HCT116 (cell line): ENCODE measurements around the gene INS. TPM values are rescaled to one million over a fixed set of nuclear protein-coding genes. Genes with fewer than 3 reads are reported as not detected.

Experiments used
- ATAC-seq: fragments of 200-7000 bp; cut with Tn5 transposase; 2 replicates; pipeline ENCODE4 v1.9.1; 2020; ENCODE audit warnings: mild to moderate bottlenecking, moderate library complexity
- BruUV-seq: library from RNA; stranded (reverse); fragments of 400-500 nt; replicated peaks from 2 replicates; lab custom pipeline; 2021; lab: Mats Ljungman, UMichigan
- CTCF ChIA-PET: fragments of 300-600 bp; sonication (Branson Sonifier 250); formaldehyde crosslinking; loops from one replicate; lab custom pipeline; 2021; ENCODE audit warnings: antibody characterized with exemption; lab: Charles Lee
- POLR2A ChIA-PET: fragments of 300-600, 350-600 bp; sonication (Branson Sonifier 250); formaldehyde crosslinking; loops from one replicate; lab custom pipeline; 2021; ENCODE audit warnings: antibody characterized with exemption; lab: Charles Lee
- RAD21 ChIA-PET, 2 experiments: fragments of 300-600 bp; sonication (Branson Sonifier 250); formaldehyde crosslinking; loops; one replicate each; lab custom pipeline; 2023; ENCODE audit warnings: low total read pairs in 2 of 2; ENCODE audit not compliant: uncharacterized antibody in 2 of 2, unreplicated experiment in 2 of 2, low non-redundant PET in 1 of 2; lab: Charles Lee
- DNase-seq: peaks from one replicate; pipeline ENCODE4 v3.0.0-alpha.2; 2010; ENCODE audit warnings: low read depth, low spot score
- H2AFZ ChIP-seq: fragments of 200-600 bp; shearing (Covaris generic), sonication (generic); 2 replicates; pipeline ENCODE4 v1.6.1; 2017; ENCODE audit warnings: low read depth, mixed run types, mixed read lengths, antibody characterized with exemption, low read length; ENCODE audit not compliant: poor library complexity, severe bottlenecking
- H3K27ac ChIP-seq: 2 replicates; pipeline ENCODE4 v1.5.1; 2012; ENCODE audit warnings: low read depth, low read length
- H3K27me3 ChIP-seq: fragments of 200-600 bp; sonication (generic); 2 replicates; pipeline ENCODE4 v1.6.1; 2016; ENCODE audit warnings: mixed run types, low read length, mixed read lengths; ENCODE audit not compliant: insufficient read depth
- H3K36me3 ChIP-seq, 2 experiments: fragments of 200-500 bp in 1 of 2; fragments of 200-600 bp in 1 of 2; sonication (Bioruptor generic) in 1 of 2; sonication (generic) in 1 of 2; 2 replicates each; pipeline versions ENCODE4 v1.5.1 to v1.6.1; 2014 to 2016; ENCODE audit warnings: low read length in 2 of 2, inconsistent platforms in 1 of 2, mixed read lengths in 1 of 2, mixed run types in 1 of 2; ENCODE audit not compliant: insufficient read depth in 2 of 2, control insufficient read depth in 1 of 2
- H3K4me1 ChIP-seq, 2 experiments: fragments of 200-600 bp in 1 of 2; sonication (generic) in 1 of 2; 2 replicates each; pipeline versions ENCODE4 v1.5.1 to v1.6.1; 2012 to 2017; ENCODE audit warnings: low read length in 2 of 2, inconsistent platforms in 1 of 2, mild to moderate bottlenecking in 1 of 2, mixed read lengths in 1 of 2, mixed run types in 1 of 2, moderate library complexity in 1 of 2; ENCODE audit not compliant: insufficient read depth in 2 of 2, control insufficient read depth in 1 of 2
- H3K4me2 ChIP-seq: fragments of 200-600 bp; sonication (generic); 2 replicates; pipeline ENCODE4 v1.6.1; 2017; ENCODE audit warnings: mixed run types, low read length, mixed read lengths
- H3K4me3 ChIP-seq, 2 experiments: fragments of 200-600 bp in 1 of 2; sonication (generic) in 1 of 2; replicated peaks in 1 of 2; 2 replicates each; pipeline ENCODE4 v1.5.1; 2011 to 2016; ENCODE audit warnings: low read length in 2 of 2, control low read depth in 1 of 2, low read depth in 1 of 2, mild to moderate bottlenecking in 1 of 2, mixed read lengths in 1 of 2, mixed run types in 1 of 2
- H3K79me2 ChIP-seq: fragments of 200-600 bp; sonication (generic); 2 replicates; pipeline ENCODE4 v1.6.1; 2017; ENCODE audit warnings: mild to moderate bottlenecking, mixed run types, low read length, moderate library complexity, mixed read lengths; ENCODE audit not compliant: insufficient read depth
- H3K9ac ChIP-seq: fragments of 200-600 bp; sonication (generic); 2 replicates; pipeline ENCODE4 v1.6.1; 2016; ENCODE audit warnings: low read length, mixed read lengths
- H3K9me2 ChIP-seq: fragments of 200-600 bp; sonication (generic), shearing (Covaris generic); 2 replicates; pipeline ENCODE4 v1.6.1; 2017; ENCODE audit warnings: mixed run types, mild to moderate bottlenecking, moderate library complexity; ENCODE audit not compliant: insufficient read depth
- H3K9me3 ChIP-seq, 2 experiments: fragments of 200-500 bp in 1 of 2; fragments of 200-600 bp in 1 of 2; sonication (Bioruptor generic) in 1 of 2; sonication (generic) in 1 of 2; 2 replicates each; pipeline ENCODE4 v1.6.1; 2014 to 2017; ENCODE audit warnings: low read length in 2 of 2, mixed read lengths in 2 of 2, inconsistent platforms in 1 of 2, low read depth in 1 of 2, mild to moderate bottlenecking in 1 of 2, mixed run types in 1 of 2, moderate library complexity in 1 of 2; ENCODE audit not compliant: control insufficient read depth in 1 of 2, insufficient read depth in 1 of 2
- H4K20me1 ChIP-seq: fragments of 200-600 bp; sonication (generic), shearing (Covaris generic); 2 replicates; pipeline ENCODE4 v1.6.1; 2017; ENCODE audit warnings: mixed run types, mild to moderate bottlenecking, moderate library complexity; ENCODE audit not compliant: insufficient read depth
- CTCF ChIP-seq, 3 experiments: fragments of 200-600 bp in 1 of 3; sonication (generic) in 1 of 3; IDR thresholded peaks in 2 of 3; conservative IDR thresholded peaks in 1 of 3; 2 replicates each; pipeline ENCODE4 v1.5.1; 2012 to 2017; ENCODE audit warnings: low read depth in 2 of 3, low read length in 2 of 3, antibody characterized with exemption in 1 of 3, borderline replicate concordance in 1 of 3, control low read depth in 1 of 3, mild to moderate bottlenecking in 1 of 3, mixed read lengths in 1 of 3, mixed run types in 1 of 3, moderate library complexity in 1 of 3; ENCODE audit not compliant: insufficient read depth in 1 of 3
- EGR1 ChIP-seq: IDR thresholded peaks from 2 replicates; pipeline ENCODE4 v1.6.1; 2012; ENCODE audit warnings: low read depth
- ELF1 ChIP-seq: IDR thresholded peaks from 2 replicates; pipeline ENCODE4 v1.6.1; 2012; ENCODE audit warnings: low read depth, borderline replicate concordance
- EZH2phosphoT487 ChIP-seq: fragments of 200-600 bp; IDR thresholded peaks from 2 replicates; pipeline ENCODE4 v1.6.1; 2018; ENCODE audit warnings: antibody characterized with exemption, borderline replicate concordance
- JUND ChIP-seq: IDR thresholded peaks from 2 replicates; pipeline ENCODE4 v1.6.1; 2012
- POLR2A ChIP-seq: IDR thresholded peaks from 2 replicates; pipeline ENCODE4 v1.7.0; 2011; ENCODE audit warnings: borderline replicate concordance; ENCODE audit not compliant: insufficient read depth, insufficient read length; ENCODE audit errors: extremely low read depth
- POLR2AphosphoS5 ChIP-seq: IDR thresholded peaks from 2 replicates; pipeline ENCODE4 v1.6.1; 2011; ENCODE audit warnings: mild to moderate bottlenecking, low read depth, low read length, moderate library complexity
- RAD21 ChIP-seq: IDR thresholded peaks from 2 replicates; pipeline ENCODE4 v1.6.1; 2012; ENCODE audit warnings: low read depth, mild to moderate bottlenecking
- SRF ChIP-seq: IDR thresholded peaks from 2 replicates; pipeline ENCODE4 v1.6.1; 2012; ENCODE audit warnings: low read depth
- TCF7L2 ChIP-seq: IDR thresholded peaks from 2 replicates; pipeline ENCODE4 v1.7.0; 2011; ENCODE audit warnings: borderline replicate concordance, inconsistent platforms; ENCODE audit not compliant: insufficient read depth, insufficient read length; ENCODE audit errors: extremely low read depth
- YY1 ChIP-seq: IDR thresholded peaks from 2 replicates; pipeline ENCODE4 v1.6.1; 2011; ENCODE audit warnings: low read length, low read depth, moderate library complexity, mild to moderate bottlenecking; ENCODE audit not compliant: insufficient replicate concordance; ENCODE audit errors: extremely low read depth
- intact Hi-C: fragments of 100-400 bp; cut with micrococcal nuclease; formaldehyde crosslinking; loops from 2 replicates; pipeline ENCODE4 v1.10.0; 2022
- total RNA-seq: library from RNA; stranded (reverse); gene quantifications from one replicate; pipeline ENCODE4 v1.2.1, GENCODE V29; 2021; ENCODE audit not compliant: unreplicated experiment

Gene INS
- total RNA-seq, 1 experiment from 2014 or later, result 0.44 TPM

- H3K27ac ChIP-seq, result no peak overlapping the region
- H2AFZ ChIP-seq, result no peak overlapping the region
- H3K27me3 ChIP-seq, result no peaks in the 10 kb centered on the region; the same call in 1 of the 2 replicates
- no peak overlapping the region for H3K4me3 ChIP-seq
- RAD21 ChIA-PET, result no interaction called here
- no peak overlapping the region for H3K9ac ChIP-seq
- peaks cover 0 to 7% of the 10 kb centered on the region in 2 experiments; a peak in 1 of 4 replicates for H3K4me1 ChIP-seq
- intact Hi-C loops, result no loop called here
- no peaks in the 10 kb centered on the region for H4K20me1 ChIP-seq
- no peaks in the 10 kb centered on the region for H3K36me3 ChIP-seq
- H3K4me2 ChIP-seq, result no peak overlapping the region
- peak; percentile 47; the same call in 1 of the 2 replicates for ATAC-seq
- CTCF ChIA-PET, result interaction anchor here (2.4 to 3.1 kb wide), 2 partner anchors 7 to 108 kb away, joined by 5 to 27 read pairs; no protein-coding TSS in a partner anchor
- TF ChIP-seq RAD21 (no peak), POLR2AphosphoS5 (no peak), JUND (no peak), EGR1 (no peak), CTCF (IDR thresholded peaks at IDR 0.05 in 2 of 3, conservative IDR thresholded peaks at IDR 0.05 in 1 of 3; ENCODE audit: borderline replicate concordance in 1 of 3, insufficient read depth in 1 of 3, low read depth in 2 of 3, low read length in 2 of 3) (peak in 2 of 3 experiments; percentile 25 to 29; a peak in 2 of 6 replicates), POLR2A (no peak), EZH2phosphoT487 (no peak)
- no peak for DNase-seq
- no TSS peak for BruUV-seq
- no peaks in the 10 kb centered on the region for H3K9me2 ChIP-seq
- H3K9me3 ChIP-seq, result no peaks in the 10 kb centered on the region
- no peaks in the 10 kb centered on the region for H3K79me2 ChIP-seq
- POLR2A ChIA-PET, result no interaction called here
These were observed 17.0 kb downstream of the INS start for GRCh38 chr11:2143799-2144543.

- ATAC-seq, result no peak
- Histone ChIP-seq H3K27me3 (no peaks in the 10 kb centered on the region; the same call in 1 of the 2 replicates), H3K4me1 (peaks cover 0 to 7% of the 10 kb centered on the region in 2 experiments; a peak in 1 of 4 replicates), H3K9me2 (no peaks in the 10 kb centered on the region), H4K20me1 (no peaks in the 10 kb centered on the region), H3K79me2 (no peaks in the 10 kb centered on the region)
- BruUV-seq, result no TSS peak
- ChIA-PET CTCF (interaction anchor here (1.7 to 3.1 kb wide), 3 partner anchors 7 to 107 kb away, joined by 5 to 27 read pairs (median 6); no protein-coding TSS in a partner anchor), POLR2A (no interaction called here)
- TF ChIP-seq ELF1 (no peak), YY1 (no peak), TCF7L2 (no peak), SRF (no peak)
- TF ChIP-seq, all 23 proteins: peak for 0
- no peak overlapping the region for H3K27ac ChIP-seq
- RAD21 ChIA-PET, result no interaction called here
- no peak overlapping the region for H3K9ac ChIP-seq
- H3K36me3 ChIP-seq, result no peaks in the 10 kb centered on the region
- H3K9me3 ChIP-seq, result no peaks in the 10 kb centered on the region
- intact Hi-C loops, result no loop called here
- H3K4me2 ChIP-seq, result no peak overlapping the region
- DNase-seq, result no peak
- no peak overlapping the region for H2AFZ ChIP-seq
- H3K4me3 ChIP-seq, result no peak overlapping the region
These were observed 17.6 kb downstream of the INS start for GRCh38 chr11:2143477-2143798.
